SK-N-SH (cell line): ENCODE measurements around the gene PTPRG. TPM values are rescaled to one million over a fixed set of nuclear protein-coding genes. Genes with fewer than 3 reads are reported as not detected.

Source experiments
- CTCF ChIA-PET: fragments of 300-600, 350-600 bp; formaldehyde crosslinking; extraction: SDS; loops from one replicate; lab custom pipeline; 2021; lab: Yijun Ruan, JAX
- POLR2A ChIA-PET: fragments of 350-600 bp; sonication (Branson Sonifier 250); formaldehyde crosslinking; extraction: SDS; loops from one replicate; lab custom pipeline; 2020; ENCODE audit warnings: antibody characterized with exemption, inconsistent platforms; lab: Yijun Ruan, JAX
- DNase-seq: peaks from one replicate; pipeline ENCODE4 v3.0.0; 2012
- H2AFZ ChIP-seq: fragments of 200-600 bp; sonication (generic); 2 replicates; pipeline ENCODE4 v1.8.1; 2016; ENCODE audit warnings: antibody characterized with exemption, mild to moderate bottlenecking, low read depth
- H3F3A ChIP-seq: fragments of 200-600 bp; sonication (generic); replicated peaks from 2 replicates; pipeline ENCODE3; 2016; ENCODE audit warnings: antibody characterized with exemption, mild to moderate bottlenecking; ENCODE audit not compliant: insufficient read depth
- H3K27ac ChIP-seq, 2 experiments: fragments of 200-500 bp in 1 of 2; fragments of 200-600 bp in 1 of 2; sonication (Bioruptor generic) in 1 of 2; sonication (generic), shearing (Covaris generic) in 1 of 2; 2 replicates each; pipeline versions ENCODE4 v1.5.1 to v1.6.1; 2014 to 2016; ENCODE audit warnings: low read depth in 2 of 2, inconsistent platforms in 1 of 2, low read length in 1 of 2, mild to moderate bottlenecking in 1 of 2, mixed read lengths in 1 of 2
- H3K27me3 ChIP-seq: fragments of 200-600 bp; sonication (generic), shearing (Covaris generic); 2 replicates; pipeline ENCODE4 v1.6.1; 2016; ENCODE audit warnings: mixed run types; ENCODE audit not compliant: insufficient read depth
- H3K36me3 ChIP-seq, 2 experiments: fragments of 200-500 bp in 1 of 2; fragments of 200-600 bp in 1 of 2; sonication (Bioruptor generic) in 1 of 2; sonication (generic) in 1 of 2; replicated peaks in 1 of 2; 2 replicates each; pipeline versions ENCODE3 to v1.5.1; 2014 to 2016; ENCODE audit warnings: low read length in 1 of 2, mild to moderate bottlenecking in 1 of 2; ENCODE audit not compliant: insufficient read depth in 2 of 2, control insufficient read depth in 1 of 2
- H3K4me1 ChIP-seq, 2 experiments: fragments of 200-500 bp in 1 of 2; fragments of 200-600 bp in 1 of 2; sonication (Bioruptor generic) in 1 of 2; sonication (generic), shearing (Covaris generic) in 1 of 2; 2 replicates each; pipeline versions ENCODE4 v1.5.1 to v1.6.1; 2014 to 2016; ENCODE audit warnings: low read depth in 1 of 2, low read length in 1 of 2, mixed run types in 1 of 2; ENCODE audit not compliant: insufficient read depth in 2 of 2, control insufficient read depth in 1 of 2
- H3K4me2 ChIP-seq: fragments of 200-600 bp; sonication (generic), shearing (Covaris generic); 2 replicates; pipeline ENCODE4 v1.6.1; 2017; ENCODE audit warnings: mixed run types
- H3K4me3 ChIP-seq, 2 experiments: fragments of 200-500 bp in 1 of 2; fragments of 200-600 bp in 1 of 2; sonication (Bioruptor generic) in 1 of 2; sonication (generic), shearing (Covaris generic) in 1 of 2; 2 replicates each; pipeline versions ENCODE4 v1.5.1 to v1.8.1; 2014 to 2016; ENCODE audit warnings: low read depth in 2 of 2, inconsistent platforms in 1 of 2, low read length in 1 of 2, mild to moderate bottlenecking in 1 of 2, mixed read lengths in 1 of 2, moderate library complexity in 1 of 2
- H3K79me2 ChIP-seq: fragments of 200-600 bp; sonication (generic); 2 replicates; pipeline ENCODE4 v1.8.1; 2017; ENCODE audit warnings: mild to moderate bottlenecking; ENCODE audit not compliant: insufficient read depth
- H3K9ac ChIP-seq: fragments of 200-600 bp; sonication (generic); 2 replicates; pipeline ENCODE4 v1.6.1; 2017; ENCODE audit warnings: mixed run types
- H3K9me2 ChIP-seq: fragments of 200-600 bp; sonication (generic); 2 replicates; pipeline ENCODE4 v1.6.1; 2017; ENCODE audit warnings: mixed run types
- H3K9me3 ChIP-seq: fragments of 200-600 bp; sonication (generic); 2 replicates; pipeline ENCODE4 v1.6.1; 2017; ENCODE audit warnings: mixed run types, mild to moderate bottlenecking, moderate library complexity
- H4K20me1 ChIP-seq: fragments of 200-600 bp; sonication (generic); 2 replicates; pipeline ENCODE4 v1.6.1; 2017; ENCODE audit warnings: mild to moderate bottlenecking, mixed run types; ENCODE audit not compliant: insufficient read depth
- CHD2 ChIP-seq: fragments of 150-350 bp; IDR thresholded peaks from 2 replicates; pipeline ENCODE4 v1.6.1; 2018; ENCODE audit warnings: low read length; ENCODE audit not compliant: partially characterized antibody
- CTCF ChIP-seq: fragments of 200-600 bp; sonication (generic); IDR thresholded peaks from 2 replicates; pipeline ENCODE4 v1.6.1; 2017; ENCODE audit warnings: antibody characterized with exemption, mild to moderate bottlenecking, moderate library complexity
- EP300 ChIP-seq, 2 experiments: IDR thresholded peaks; 2 replicates each; pipeline versions ENCODE4 v1.4.0 to v1.6.1; 2012; ENCODE audit warnings: borderline replicate concordance in 1 of 2, low read depth in 1 of 2, low read length in 1 of 2
- GABPA ChIP-seq: IDR thresholded peaks from 2 replicates; pipeline ENCODE4 v1.4.0; 2012; ENCODE audit warnings: low read depth, mild to moderate bottlenecking
- NRF1 ChIP-seq: IDR thresholded peaks from 2 replicates; pipeline ENCODE4 v1.6.1; 2012; ENCODE audit warnings: low read depth, mild to moderate bottlenecking, low read length
- PBX3 ChIP-seq: IDR thresholded peaks from 2 replicates; pipeline ENCODE4; 2012
- POLR2AphosphoS5 ChIP-seq: IDR thresholded peaks from 2 replicates; pipeline ENCODE4 v1.6.1; 2012; ENCODE audit warnings: low read depth, low read length
- RCOR1 ChIP-seq: fragments of 150-350 bp; IDR thresholded peaks from 2 replicates; pipeline ENCODE4 v1.6.1; 2017; ENCODE audit warnings: antibody characterized with exemption, low read length
- RXRA ChIP-seq: IDR thresholded peaks from 2 replicates; pipeline ENCODE4 v1.4.0; 2012; ENCODE audit warnings: low read depth, mild to moderate bottlenecking, borderline replicate concordance
- SIN3A ChIP-seq: IDR thresholded peaks from 2 replicates; pipeline ENCODE4 v1.6.1; 2012; ENCODE audit warnings: low read depth, mild to moderate bottlenecking, low read length, moderate library complexity, borderline replicate concordance
- SMC3 ChIP-seq: IDR thresholded peaks from 2 replicates; pipeline ENCODE4 v1.6.1; 2012; ENCODE audit warnings: low read depth, low read length, improper control_type of control experiment
- TAF1 ChIP-seq: IDR thresholded peaks from 2 replicates; pipeline ENCODE4 v1.6.1; 2012; ENCODE audit warnings: low read depth, mild to moderate bottlenecking, low read length, moderate library complexity, borderline replicate concordance
- TCF12 ChIP-seq: IDR thresholded peaks from 2 replicates; pipeline ENCODE4 v1.4.0; 2012
- WGBS: methylation state at CpG from one replicate; pipeline ENCODE4 v1.1.6; 2017; ENCODE audit warnings: low lambda C conversion rate; 5-methylcytosine and 5-hydroxymethylcytosine counted together
- polyA plus RNA-seq, 3 experiments: library from polyadenylated mRNA; depleted of rRNA; stranded (reverse); fragments of >200 nt; gene quantifications; 2 replicates each; pipeline ENCODE4 v1.2.3, GENCODE V29; 2012

The PTPRG gene
- polyA plus RNA-seq, 1 of the 3 experiments (the other 2 are of a cell fraction) = 14.1 TPM

- TF ChIP-seq PBX3 = peak; percentile 39; the same call in 1 of the 2 replicates
- no peak for TF ChIP-seq TAF1
- no peak for TF ChIP-seq POLR2AphosphoS5
- TF ChIP-seq CTCF = no peak
- no peak for TF ChIP-seq NRF1
- no peak for TF ChIP-seq GABPA
- no peak for TF ChIP-seq RCOR1
- no peak for TF ChIP-seq SMC3
- no peak for TF ChIP-seq RXRA
Measured at GRCh38 chr3:61637088-61638051, 76.0 kb downstream of the PTPRG start (continued).

- POLR2A ChIA-PET = no interaction called here
Measured at GRCh38 chr3:61638741-61639140, 77.4 kb downstream of the PTPRG start.

More at GRCh38 chr3:61638741-61639140, 77.4 kb downstream of the PTPRG start:
- H3K36me3 ChIP-seq = peaks cover 0 to 5% of the 10 kb centered on the region in 2 experiments
- H4K20me1 ChIP-seq = no peaks in the 10 kb centered on the region
- DNase-seq = no peak
- H3K4me1 ChIP-seq = peaks cover 7 to 9% of the 10 kb centered on the region in 2 experiments; a peak in 3 of 4 replicates
- H3K9me2 ChIP-seq = no peaks in the 10 kb centered on the region
- CTCF ChIA-PET = no interaction called here
- peaks cover 24% of the 10 kb centered on the region for H3F3A ChIP-seq
- 0 out of 2 replicates have a peak, but pooled peaks cover 5% of the 10 kb centered on the region for H3K9me3 ChIP-seq
- H3K4me3 ChIP-seq = no peak overlapping the region
- H3K9ac ChIP-seq = no peak overlapping the region
- TF ChIP-seq EP300 (IDR thresholded peaks at IDR 0.05; ENCODE audit: borderline replicate concordance in 1 of 2, low read depth in 1 of 2, low read length in 1 of 2) (no peak), PBX3 (0 out of 2 replicates have a peak, but pooled peaks have one; percentile 19), RXRA (no peak), SIN3A (no peak), TCF12 (peak; percentile 55), TAF1 (no peak), CHD2 (no peak)
- WGBS = 97% methylated on average over 1 of the region's 1 CpG
- H3K4me2 ChIP-seq = no peak overlapping the region
- peak overlapping the region in 1 of 2 experiments; percentile 61; a peak in 1 of 4 replicates for H3K27ac ChIP-seq
- no peak overlapping the region for H2AFZ ChIP-seq
- H3K79me2 ChIP-seq = peaks cover 60% of the 10 kb centered on the region
- H3K27me3 ChIP-seq = no peaks in the 10 kb centered on the region
